Measurements from ENCODE around the gene DNER.

DNA sequence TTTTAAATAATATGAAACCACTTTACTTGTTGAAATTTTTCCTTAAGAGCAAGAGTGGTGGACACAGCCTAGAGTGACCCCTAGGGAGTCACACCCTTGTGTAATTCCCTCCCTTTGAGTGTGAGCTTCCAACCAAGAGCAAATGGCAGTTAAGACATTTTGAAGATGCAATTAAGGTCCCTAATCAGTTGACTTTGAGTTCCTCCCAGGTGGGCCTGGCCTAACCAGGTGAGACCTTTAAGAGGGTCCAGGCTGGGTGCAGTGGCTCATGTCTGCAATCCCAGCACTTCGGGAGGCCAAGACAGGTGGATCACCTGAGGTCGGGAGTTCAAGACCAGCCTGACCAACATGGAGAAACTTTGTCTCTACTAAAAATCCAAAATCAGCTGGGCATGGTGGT is 299.7 kb downstream of the DNER start:
- TF ChIP-seq, protein P1, sequence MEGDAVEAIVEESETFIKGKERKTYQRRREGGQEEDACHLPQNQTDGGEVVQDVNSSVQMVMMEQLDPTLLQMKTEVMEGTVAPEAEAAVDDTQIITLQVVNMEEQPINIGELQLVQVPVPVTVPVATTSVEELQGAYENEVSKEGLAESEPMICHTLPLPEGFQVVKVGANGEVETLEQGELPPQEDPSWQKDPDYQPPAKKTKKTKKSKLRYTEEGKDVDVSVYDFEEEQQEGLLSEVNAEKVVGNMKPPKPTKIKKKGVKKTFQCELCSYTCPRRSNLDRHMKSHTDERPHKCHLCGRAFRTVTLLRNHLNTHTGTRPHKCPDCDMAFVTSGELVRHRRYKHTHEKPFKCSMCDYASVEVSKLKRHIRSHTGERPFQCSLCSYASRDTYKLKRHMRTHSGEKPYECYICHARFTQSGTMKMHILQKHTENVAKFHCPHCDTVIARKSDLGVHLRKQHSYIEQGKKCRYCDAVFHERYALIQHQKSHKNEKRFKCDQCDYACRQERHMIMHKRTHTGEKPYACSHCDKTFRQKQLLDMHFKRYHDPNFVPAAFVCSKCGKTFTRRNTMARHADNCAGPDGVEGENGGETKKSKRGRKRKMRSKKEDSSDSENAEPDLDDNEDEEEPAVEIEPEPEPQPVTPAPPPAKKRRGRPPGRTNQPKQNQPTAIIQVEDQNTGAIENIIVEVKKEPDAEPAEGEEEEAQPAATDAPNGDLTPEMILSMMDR (IDR thresholded peaks at IDR 0.05), result no peak
- TF ChIP-seq CREB1 (CRISPR knock-in tag; IDR thresholded peaks at IDR 0.05), result no peak
- TF ChIP-seq, protein P2, sequence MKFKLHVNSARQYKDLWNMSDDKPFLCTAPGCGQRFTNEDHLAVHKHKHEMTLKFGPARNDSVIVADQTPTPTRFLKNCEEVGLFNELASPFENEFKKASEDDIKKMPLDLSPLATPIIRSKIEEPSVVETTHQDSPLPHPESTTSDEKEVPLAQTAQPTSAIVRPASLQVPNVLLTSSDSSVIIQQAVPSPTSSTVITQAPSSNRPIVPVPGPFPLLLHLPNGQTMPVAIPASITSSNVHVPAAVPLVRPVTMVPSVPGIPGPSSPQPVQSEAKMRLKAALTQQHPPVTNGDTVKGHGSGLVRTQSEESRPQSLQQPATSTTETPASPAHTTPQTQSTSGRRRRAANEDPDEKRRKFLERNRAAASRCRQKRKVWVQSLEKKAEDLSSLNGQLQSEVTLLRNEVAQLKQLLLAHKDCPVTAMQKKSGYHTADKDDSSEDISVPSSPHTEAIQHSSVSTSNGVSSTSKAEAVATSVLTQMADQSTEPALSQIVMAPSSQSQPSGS (CRISPR knock-in tag; IDR thresholded peaks at IDR 0.05; ENCODE audit: borderline replicate concordance, low read depth), result no peak
- TF ChIP-seq KAT7 (CRISPR knock-in tag; IDR thresholded peaks at IDR 0.05; ENCODE audit: borderline replicate concordance), result no peak
- no peak for TF ChIP-seq PRRX2 (CRISPR knock-in tag; IDR thresholded peaks at IDR 0.05)
- TF ChIP-seq, protein P3, sequence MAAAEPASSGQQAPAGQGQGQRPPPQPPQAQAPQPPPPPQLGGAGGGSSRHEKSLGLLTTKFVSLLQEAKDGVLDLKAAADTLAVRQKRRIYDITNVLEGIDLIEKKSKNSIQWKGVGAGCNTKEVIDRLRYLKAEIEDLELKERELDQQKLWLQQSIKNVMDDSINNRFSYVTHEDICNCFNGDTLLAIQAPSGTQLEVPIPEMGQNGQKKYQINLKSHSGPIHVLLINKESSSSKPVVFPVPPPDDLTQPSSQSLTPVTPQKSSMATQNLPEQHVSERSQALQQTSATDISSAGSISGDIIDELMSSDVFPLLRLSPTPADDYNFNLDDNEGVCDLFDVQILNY (CRISPR knock-in tag; IDR thresholded peaks at IDR 0.05), result no peak

Data from WTC11 (cell line).